Activated CD4-positive, alpha-beta T cell treated with anti-CD3 and anti-CD28 coated beads for 24 hours (primary cell): ENCODE data around the gene C12orf54.
"Not testable (repeated sequence)": the region's sequence is repeated elsewhere in the genome, so short reads cannot be mapped to it uniquely, and the experiment has no call there.

Experiments
- DNase-seq, 2 donors: peaks; one replicate each; pipeline ENCODE4 v3.0.0-alpha.2; 2020; ENCODE audit warnings: low read depth in 2 of 2

Gene C12orf54

DNA sequence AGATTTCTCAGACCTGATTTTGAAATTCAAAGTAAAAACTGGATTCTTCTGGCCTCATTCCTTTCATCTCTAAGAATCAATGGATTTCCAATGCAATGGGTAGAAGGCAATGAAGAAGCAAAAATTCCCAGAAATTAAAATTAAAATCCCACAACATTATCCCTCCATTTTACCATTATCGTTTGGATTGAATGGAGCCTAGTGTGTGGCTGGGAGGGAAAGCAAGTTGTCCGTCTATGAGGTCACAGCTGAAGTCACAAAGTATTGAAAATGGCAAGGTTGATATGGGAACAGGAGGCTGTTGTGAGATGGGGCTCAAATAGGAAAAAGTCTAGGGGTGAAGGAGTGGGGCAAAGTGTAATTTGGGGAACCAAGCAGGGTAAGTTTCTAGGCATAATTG, at the start of gene C12orf54:
Gene C12orf54, plus strand, starts transcription at position 301 of the 400 bp plus-strand sequence. CDS start 799 bp downstream, outside the sequence.
- DNase-seq, result no peak

DNA sequence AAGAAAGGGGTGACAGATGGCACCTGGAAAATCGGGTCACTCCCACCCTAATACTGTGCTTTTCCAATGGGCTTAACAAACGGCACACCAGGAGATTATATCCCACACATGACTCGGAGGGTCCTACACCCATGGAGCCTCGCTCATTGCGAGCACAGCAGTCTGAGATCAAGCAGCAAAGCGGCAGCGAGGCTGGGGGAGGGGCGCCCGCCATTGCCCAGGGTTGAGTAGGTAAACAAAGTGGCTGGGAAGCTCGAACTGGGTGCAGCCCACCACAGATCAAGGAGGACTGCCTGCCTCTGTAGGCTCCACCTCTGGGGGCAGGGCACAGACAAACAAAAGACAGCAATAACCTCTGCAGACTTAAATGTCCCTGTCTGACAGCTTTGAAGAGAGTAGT, 48.3 kb upstream of the C12orf54 start:
- DNase-seq, result not testable (repeated sequence)

DNA sequence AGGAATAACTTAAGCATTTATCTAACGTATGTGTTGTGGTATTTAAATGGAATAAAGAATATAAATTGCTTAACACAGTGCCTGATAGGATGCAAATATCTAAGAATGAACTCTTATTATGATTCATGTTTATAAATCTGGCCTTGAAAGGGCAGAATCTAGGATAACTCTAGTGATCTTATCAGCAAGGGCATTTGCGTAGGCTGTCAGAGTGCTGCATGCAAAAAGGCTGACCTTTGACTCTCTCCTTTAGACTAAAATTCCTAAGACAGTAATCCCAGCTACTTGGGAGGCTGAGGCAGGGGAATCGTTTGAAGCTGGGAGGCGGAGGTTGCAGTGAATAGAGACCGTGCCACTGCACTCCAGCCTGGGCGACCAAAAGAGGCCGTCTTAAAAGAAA, 41.2 kb upstream of the C12orf54 start:
- no peak for DNase-seq

DNA sequence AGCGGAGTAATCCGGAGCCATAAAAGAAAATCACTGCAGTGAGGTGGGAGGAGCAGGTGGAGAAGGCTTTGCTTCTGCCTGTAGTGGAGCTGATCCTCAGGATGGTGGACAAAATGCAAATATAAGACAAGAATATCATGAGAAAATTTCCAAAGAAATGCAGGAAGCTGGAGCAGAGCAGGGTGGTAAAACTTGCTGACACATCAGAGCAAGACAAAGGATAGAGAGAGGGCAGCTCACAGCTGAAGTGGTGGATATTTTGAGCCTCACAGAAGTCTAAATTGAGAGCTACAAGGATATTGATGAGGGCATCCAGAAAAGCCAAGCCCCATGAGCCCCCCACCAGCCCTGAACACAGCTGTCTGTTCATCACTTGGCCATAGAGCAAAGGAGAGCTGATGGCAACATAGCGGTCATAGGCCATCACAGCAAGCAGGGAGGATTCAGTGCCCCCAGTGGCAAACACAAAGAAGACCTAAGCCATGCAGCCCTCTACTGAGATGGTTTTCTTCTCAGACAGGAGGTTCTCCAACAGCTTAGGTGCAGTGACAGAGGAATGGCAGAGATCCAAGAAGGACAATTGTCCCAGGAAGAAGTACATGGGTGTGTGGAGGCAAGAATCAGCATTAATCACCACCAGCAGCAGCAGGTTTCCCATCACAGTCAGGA, 40.0 kb upstream of the C12orf54 start:
- no peak for DNase-seq

DNA sequence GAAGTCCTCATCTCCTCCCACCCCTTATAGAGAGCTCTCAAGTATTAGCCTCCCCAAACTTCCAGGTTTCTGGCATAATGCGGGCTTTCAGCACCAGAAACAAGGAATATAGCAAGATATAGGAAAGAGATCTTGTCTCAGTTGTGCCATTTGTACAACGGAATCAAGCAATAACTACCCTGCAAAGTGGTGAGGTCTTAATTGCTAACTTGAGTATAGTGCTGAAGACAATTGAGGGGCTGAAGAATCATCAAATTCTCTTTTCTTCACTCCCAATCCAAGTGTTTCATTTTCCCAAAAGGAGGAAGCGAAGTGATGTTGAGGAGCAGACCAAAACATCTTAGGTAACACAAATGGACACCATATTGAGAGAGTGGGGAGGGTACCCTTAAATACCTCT, 36.8 kb upstream of the C12orf54 start:
- DNase-seq, result no peak

DNA sequence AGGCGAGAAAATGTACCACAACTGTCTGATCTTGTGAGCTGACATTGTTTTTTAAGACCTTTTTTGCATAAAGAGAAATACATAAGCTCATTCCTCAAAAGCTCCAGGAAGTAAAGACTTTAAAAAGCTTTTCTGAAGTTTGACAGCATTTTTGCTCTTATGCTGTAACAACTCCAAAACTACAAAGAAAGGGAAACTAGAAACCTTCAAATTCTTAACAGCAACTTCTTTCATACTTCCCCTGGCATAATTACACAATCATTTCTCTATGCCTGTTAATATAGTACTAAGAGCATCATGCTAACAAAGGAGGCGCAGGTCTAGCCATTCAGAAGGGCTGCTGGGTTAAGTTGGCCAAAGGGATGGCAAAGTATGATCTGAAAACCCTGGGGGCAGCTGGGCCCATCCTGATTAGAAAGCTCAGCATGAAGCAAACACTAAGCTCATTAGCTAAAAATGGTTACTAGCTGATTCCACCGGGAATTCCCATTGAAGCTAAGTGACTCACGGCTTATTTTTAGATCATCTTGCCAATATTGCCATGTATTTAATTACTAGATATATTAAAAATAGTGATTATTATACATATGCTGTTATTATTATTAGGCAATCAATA, 36.0 kb upstream of the C12orf54 start:
- no peak for DNase-seq

DNA sequence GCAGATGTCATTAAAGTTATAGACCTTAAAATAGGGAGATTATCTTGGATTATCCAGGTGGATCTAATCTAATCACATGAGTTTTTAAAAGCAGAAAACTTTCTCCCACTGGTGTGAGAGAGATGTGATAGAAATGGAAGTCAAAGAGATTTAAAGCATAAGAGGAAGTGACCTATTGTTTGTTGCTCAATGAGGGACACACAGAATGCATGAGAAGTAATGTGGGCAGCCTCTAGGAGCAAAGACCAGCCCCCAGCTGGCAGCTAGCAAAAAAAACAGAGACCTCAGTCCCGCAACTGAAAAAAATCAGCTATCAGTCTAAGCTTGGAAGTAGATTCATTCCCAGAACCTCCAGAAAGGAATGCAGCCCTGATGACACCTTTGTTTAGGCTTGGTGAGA, 34.5 kb upstream of the C12orf54 start:
- no peak for DNase-seq

DNA sequence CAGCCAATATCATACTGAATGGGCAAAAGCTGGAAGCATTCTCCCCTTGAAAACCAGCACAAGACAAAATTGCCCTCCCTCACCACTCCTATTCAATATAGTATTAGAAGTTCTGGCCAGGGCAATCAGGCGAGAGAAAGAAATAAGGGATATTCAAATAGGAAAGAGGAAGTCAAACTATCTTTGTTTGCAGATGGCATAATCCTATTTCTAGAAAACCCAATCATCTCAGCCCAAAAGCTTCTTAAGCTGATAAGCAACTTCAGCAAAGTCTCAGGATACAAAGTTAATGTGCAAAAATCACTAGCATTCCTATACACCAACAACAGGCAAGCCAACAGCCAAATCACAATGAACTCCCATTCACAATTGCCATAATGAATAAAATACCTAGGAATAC, 30.9 kb upstream of the C12orf54 start:
- no peak for DNase-seq

DNA sequence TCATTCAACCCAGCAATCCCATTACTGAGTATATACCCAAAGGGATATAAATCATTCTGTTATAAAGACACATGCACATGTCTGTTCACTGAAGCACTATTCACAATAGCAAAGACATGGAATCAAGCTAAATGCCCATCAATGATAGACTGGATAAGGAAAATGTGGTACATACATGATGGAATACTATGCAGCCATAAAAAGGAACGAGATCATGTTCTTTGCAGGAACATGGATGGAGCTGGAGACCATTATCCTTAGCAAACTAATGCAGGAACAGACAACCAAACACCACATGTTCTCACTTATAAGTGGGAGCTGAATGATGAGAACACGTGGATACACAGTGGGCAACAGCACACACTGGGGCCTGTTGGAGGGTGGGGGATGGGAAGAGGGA, 29.3 kb upstream of the C12orf54 start:
- not testable (repeated sequence) for DNase-seq

DNA sequence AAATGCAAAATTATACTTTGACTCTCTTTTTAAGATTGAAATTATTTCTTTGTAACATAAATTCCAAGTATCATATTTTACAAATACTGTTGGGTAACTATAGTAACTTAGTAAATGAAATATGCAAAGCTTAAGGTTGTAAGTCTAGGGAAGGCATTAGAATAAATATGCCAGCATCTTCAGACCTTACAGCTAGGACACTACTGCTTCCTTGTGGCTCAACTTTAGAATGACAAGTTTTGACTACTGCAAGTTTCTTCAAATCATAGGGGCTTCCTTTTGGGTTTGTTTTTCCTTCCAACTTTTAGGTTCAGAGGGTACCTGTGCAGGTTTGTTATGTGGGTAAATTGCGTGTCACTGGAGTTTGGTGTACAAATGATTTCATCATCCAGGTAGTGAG, 27.6 kb upstream of the C12orf54 start:
- DNase-seq, result no peak

DNA sequence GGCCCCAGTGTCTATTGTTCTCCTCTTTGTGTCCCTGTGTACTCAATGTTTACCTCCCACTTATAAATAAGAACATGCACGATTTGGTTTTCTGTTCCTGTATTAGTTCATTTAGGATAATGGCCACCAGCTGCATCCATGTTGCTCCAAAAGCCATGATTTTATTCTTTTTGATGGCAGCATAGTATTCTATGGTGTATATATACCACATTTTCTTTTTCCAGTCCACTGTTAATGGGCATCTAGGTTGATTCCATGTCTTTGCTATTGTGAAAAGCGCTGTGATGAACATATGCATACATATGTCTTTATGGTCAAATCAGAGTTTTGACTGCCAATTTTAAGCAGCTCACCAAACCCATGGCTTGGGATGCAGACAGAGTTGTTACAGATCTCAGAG, 27.2 kb upstream of the C12orf54 start:
- DNase-seq, result no peak

DNA sequence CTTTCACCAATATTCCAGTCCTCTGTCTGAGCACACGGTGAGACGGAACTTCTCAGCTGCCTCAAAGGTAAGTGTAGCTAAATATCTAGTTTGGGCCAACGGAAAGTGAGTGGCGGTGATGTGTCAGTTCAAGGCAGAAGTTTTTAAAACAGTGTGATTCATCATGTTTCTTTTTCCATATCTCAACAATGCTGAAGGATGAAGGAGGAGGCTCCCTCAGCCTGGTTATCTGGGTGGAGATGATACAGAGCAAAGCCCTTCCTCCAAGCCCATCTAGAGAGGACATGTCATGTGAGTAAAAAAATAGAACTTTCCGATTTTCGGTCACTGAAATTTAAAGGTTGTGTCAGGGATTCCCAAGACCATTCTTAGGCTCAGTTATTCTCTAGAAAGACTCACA, 23.0 kb upstream of the C12orf54 start:
- no peak for DNase-seq

DNA sequence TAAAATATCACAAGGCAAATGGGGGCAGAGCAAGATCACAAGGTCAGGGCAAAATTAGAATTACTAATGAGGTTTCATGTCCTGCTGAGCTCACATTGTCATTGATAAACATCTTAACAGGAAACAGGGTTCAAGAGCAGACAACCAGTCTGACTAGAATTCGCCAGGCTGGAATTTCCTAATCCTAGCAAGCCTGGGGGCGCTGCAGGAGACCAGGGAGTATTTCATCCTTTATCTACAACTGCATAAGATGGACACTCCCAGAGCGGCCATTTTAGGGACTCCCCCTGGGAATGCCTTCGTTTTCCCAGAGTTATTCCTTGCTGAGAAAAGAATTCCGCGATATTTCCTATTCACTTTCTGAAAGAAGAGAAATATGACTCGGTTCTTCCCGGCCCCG, 13.3 kb upstream of the C12orf54 start:
- DNase-seq, result not testable (repeated sequence)

DNA sequence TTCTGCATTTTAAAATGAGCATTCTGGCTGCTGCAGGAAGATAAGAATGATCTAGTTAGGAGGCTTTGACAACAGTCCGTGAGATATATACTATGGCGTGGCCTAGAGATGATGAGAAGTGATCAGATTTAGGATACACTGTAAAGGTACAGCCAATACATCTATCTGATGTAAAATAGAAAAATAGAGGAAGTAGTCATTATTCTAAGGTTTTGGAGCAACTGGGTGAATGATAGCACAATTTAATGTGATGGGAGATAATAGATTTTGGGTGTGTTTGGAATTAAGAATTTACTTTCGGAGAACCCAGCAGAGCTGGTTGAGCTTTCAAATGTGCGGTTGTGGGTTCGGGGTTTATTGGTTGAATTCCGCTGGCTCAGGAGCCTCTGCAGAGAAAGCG, 10.0 kb upstream of the C12orf54 start, which contains the start of gene ANP32D:
Gene ANP32D, plus strand, starts transcription at position 301 of the 400 bp plus-strand sequence. CDS start 106 bp downstream, outside the sequence.
- no peak for DNase-seq

DNA sequence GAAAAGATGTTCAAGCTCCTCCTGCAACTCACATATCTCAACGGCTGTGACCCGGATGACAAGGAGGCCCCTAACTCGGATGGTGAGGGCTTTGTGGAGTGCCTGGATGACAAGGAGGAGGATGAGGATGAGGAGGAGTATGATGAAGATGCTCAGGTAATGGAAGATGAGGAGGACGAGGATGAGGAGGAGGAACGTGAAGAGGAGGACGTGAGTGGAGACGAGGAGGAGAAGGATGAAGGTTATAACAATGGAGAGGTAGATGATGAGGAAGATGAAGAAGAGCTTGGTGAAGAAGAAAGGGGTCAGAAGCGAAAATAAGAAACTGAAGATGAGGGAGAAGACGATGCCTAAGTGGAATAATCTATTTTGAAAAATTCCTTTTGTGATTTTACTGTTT, 9.2 kb upstream of the C12orf54 start:
- DNase-seq, result no peak

DNA sequence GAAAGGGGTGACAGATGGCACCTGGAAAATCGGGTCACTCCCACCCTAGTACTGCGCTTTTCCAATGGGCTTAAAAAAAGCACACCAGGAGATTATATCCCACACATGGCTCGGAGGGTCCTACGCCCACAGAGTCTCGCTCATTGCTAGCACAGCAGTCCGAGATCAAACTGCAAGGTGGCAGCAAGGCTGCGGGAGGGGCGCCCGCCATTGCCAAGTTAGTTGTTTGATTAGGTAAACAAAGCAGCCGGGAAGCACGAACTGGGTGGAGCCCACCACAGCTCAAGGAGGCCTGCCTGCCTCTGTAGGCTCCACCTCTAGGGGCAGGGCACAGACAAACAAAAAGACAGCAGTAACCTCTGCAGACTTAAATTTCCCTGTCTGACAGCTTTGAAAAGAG, 7.8 kb upstream of the C12orf54 start:
- DNase-seq, result not testable (repeated sequence)

DNA sequence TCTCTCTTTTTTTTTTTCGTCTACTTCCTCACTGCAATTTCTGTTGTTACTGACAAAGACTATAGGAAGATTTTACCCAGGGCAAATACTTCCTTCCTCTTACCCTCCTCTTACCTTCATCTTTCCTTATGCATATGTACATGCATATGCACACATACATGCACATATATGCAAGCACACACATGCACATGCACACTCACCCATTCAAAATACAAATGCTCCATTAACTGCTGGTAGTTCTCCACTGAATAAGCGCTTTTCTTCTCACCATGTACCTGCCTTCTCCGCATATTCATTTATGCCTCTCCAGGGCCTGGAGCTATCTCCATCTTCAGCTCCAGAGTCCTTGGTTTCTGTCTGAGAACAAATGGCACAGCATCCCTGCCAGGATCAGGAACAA, 632 bp downstream of the C12orf54 start:
- DNase-seq, result no peak

DNA sequence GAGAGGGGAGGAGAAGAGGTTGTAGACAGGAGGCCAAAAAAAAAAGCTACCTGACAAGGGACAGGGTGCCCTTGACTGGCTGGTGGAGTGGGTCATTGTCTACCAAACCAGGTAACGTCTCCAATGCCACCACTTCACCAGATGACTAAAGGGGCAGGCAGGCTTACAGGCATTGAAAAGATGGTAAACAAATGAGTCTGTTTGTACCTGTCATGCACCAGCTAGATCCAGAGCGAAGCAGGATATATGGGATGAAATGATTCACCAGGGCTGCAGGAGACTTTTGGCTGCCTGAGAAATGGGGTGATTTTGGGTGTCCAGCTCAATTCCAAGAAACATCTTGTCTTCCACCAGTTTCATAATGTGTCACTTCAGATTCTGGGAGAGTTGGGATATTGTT, 4.0 kb downstream of the C12orf54 start:
- DNase-seq, result no peak

DNA sequence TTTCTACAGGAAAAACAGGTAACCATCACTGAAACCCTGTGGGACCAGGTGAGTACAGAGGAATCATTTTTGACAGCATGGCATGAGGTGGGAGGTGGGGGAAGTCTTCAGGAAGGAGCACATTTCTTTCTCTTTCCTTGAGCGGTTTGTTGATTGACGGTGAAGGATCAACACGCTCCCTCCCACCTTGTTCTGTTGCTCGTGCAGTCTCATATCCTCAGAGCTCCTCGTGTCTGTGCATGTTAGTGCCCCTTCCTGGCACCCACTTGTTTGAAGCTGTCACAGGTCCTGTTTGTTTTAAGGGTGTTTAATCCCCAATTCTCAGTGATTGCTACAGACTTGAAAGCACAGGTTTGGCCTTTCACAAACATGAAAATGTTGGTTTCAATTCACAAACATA, 4.4 kb downstream of the C12orf54 start:
- DNase-seq, result no peak

DNA sequence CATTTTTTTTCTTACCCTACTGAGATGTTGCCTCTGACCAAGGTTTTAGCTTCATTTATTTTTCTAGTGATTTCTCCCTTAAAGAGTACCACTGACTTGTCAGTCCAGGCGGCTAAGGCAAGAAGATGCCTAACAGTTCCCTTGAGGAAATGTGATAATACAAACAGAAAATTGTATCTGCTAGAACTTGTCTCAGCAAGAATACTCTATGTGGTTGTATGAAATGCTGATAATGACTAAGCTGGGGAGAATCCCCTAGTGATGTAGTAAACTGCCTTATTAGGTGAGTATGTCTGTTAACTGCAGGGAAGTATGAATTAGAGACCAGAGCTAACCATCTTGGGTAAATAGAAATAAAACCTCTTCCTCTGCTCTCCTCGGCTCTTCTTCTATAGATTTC, 6.7 kb downstream of the C12orf54 start:
- DNase-seq, result no peak

DNA sequence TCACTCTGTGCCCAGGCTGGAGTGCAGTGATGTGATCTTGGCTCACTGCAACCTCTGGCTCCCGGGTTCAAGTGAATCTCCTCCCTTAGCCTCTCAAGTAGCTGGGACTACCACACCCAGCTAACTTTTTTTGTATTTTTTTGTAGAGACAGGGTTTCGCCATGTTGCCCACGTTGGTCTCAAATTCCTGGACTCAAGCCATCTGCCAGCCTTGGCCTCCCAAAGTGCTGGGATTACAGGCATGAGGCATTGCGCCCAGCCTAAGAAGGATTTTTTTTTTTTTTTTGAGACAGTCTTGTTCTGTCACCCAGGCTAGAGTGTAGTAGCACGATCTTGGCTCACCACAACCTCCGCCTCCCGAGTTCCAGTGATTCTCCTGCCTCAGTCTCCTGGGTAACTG, 7.2 kb downstream of the C12orf54 start:
- DNase-seq, result not testable (repeated sequence)

DNA sequence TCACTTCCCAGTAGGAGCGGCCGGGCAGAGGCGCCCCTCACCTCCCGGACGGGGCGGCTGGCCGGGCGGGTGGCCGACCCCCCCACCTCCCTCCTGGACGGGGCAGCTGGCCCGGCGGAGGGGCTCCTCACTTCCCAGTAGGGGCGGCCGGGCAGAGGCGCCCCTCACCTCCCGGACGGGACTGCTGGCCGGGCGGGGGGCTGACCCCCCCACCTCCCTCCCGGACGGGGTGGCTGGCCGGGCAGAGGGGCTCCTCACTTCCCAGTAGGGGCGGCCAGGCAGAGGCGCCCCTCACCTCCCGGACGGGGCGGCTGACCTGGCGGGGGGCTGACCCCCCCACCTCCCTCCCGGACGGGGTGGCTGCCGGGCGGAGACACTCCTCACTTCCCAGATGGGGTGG, 18.0 kb downstream of the C12orf54 start:
- DNase-seq, result not testable (repeated sequence)

DNA sequence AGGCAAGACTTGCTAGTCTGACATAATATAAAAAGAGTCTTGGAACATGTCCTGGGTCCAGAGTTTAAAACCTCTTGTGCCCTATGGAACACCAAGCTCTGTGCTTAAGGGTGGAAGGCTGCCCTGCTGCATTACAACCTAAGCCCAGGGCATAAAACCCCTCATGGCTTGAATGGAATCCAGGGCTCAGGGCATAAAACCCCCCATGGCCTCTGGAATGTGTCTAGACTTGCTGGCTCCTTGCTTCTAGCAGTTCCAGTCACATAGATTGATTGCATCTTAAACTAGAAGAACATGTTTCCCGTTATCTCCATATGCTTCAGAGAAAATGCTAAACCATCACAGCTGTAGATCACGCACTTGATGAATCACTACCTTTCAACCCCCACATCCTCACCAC, 24.5 kb downstream of the C12orf54 start:
- DNase-seq, result not testable (repeated sequence)

DNA sequence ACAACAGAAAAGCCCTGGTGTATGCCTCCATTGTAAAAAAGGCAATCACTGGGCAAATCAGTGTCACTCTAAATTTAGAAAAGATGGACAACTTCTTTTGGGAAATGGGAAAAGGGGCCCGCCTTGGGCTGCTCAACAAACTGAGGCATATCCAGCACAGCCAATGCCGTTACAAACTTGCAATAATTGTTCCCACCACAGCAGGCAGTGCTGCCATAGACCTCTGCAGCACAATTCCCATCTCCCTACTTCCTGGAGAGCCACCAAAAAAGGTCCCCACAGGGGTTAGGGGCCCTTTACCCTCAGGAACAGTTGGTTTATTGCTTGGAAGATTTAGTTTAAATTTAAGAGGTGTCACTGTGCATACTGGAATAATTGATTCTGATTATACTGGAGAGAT, 26.7 kb downstream of the C12orf54 start:
- no peak for DNase-seq
